HG03159 (cell line): Measurements from ENCODE around the gene ARID5B.
"Not testable (repeated sequence)": the region's sequence is repeated elsewhere in the genome, so short reads cannot be mapped to it uniquely, and the experiment has no call there.

Source experiments
- ATAC-seq: cut with Tn5 transposase; IDR thresholded peaks from one replicate; pipeline ENCODE4 v1.9.1; 2021; ENCODE audit warnings: mild to moderate bottlenecking, moderate library complexity; ENCODE audit not compliant: unreplicated experiment

Gene ARID5B

GRCh38 chr10:61900829-61901792 is at the start of gene ARID5B:
Gene ARID5B (plus strand): TSS chr10:61901699. CDS start chr10:61901710, 11 bp downstream.
- no peak for ATAC-seq

GRCh38 chr10:61852261-61852660 is 49.2 kb upstream of the ARID5B start:
- no peak for ATAC-seq

- ATAC-seq = no peak
These were observed 45.7 kb upstream of the ARID5B start for GRCh38 chr10:61855771-61856170.

- ATAC-seq = no peak
These were observed 43.8 kb upstream of the ARID5B start for GRCh38 chr10:61857746-61858145.

- no peak for ATAC-seq
These were observed 41.7 kb upstream of the ARID5B start for GRCh38 chr10:61859786-61860185.

GRCh38 chr10:61860964-61861758 is 40.3 kb upstream of the ARID5B start:
- no peak for ATAC-seq

GRCh38 chr10:61863981-61864380 is 37.5 kb upstream of the ARID5B start:
- ATAC-seq = no peak

GRCh38 chr10:61866700-61867368 is 34.7 kb upstream of the ARID5B start:
- no peak for ATAC-seq

- ATAC-seq = not testable (repeated sequence)
These were observed 34.1 kb upstream of the ARID5B start for GRCh38 chr10:61867374-61867773.

GRCh38 chr10:61867817-61868216 is 33.7 kb upstream of the ARID5B start:
- ATAC-seq = not testable (repeated sequence)

GRCh38 chr10:61869041-61869675 is 32.3 kb upstream of the ARID5B start:
- no peak for ATAC-seq

GRCh38 chr10:61869774-61870525 is 31.5 kb upstream of the ARID5B start:
- no peak for ATAC-seq

GRCh38 chr10:61870526-61870895 is 31.0 kb upstream of the ARID5B start:
- no peak for ATAC-seq

GRCh38 chr10:61871487-61871886 is 30.0 kb upstream of the ARID5B start:
- ATAC-seq = no peak

- ATAC-seq = no peak
These were observed 23.4 kb upstream of the ARID5B start for GRCh38 chr10:61877887-61878739.

- ATAC-seq = no peak
These were observed 22.8 kb upstream of the ARID5B start for GRCh38 chr10:61878740-61879068.

GRCh38 chr10:61882621-61883370 is 18.7 kb upstream of the ARID5B start:
- no peak for ATAC-seq

- ATAC-seq = no peak
These were observed 18.0 kb upstream of the ARID5B start for GRCh38 chr10:61883371-61884025.
